Left ventricle myocardium inferior (tissue), 1 donor: ENCODE measurements around the gene ATP11C. TPM values are rescaled to one million over a fixed set of nuclear protein-coding genes. Genes with fewer than 3 reads are reported as not detected.
"Not testable (repeated sequence)": the region's sequence is repeated elsewhere in the genome, so short reads cannot be mapped to it uniquely, and the experiment has no call there.

Source experiments
- DNase-seq: peaks from one replicate; pipeline ENCODE4 v3.0.0-alpha.2; 2020
- H3K27ac ChIP-seq: fragments of 200-600 bp; replicated peaks from 2 replicates; pipeline ENCODE4 v1.8.0; 2021
- H3K27me3 ChIP-seq: fragments of 200-600 bp; 2 replicates; pipeline ENCODE4 v1.8.0; 2021; ENCODE audit warnings: low read depth
- H3K36me3 ChIP-seq: fragments of 200-600 bp; 2 replicates; pipeline ENCODE4 v1.8.0; 2021
- H3K4me1 ChIP-seq: fragments of 200-600 bp; 2 replicates; pipeline ENCODE4 v1.8.0; 2021
- H3K4me3 ChIP-seq: fragments of 200-600 bp; 2 replicates; pipeline ENCODE4 v1.8.0; 2021; ENCODE audit warnings: mild to moderate bottlenecking, moderate library complexity
- H3K9me3 ChIP-seq: fragments of 200-600 bp; replicated peaks from 2 replicates; pipeline ENCODE4 v1.8.0; 2021
- intact Hi-C: fragments of 100-400 bp; cut with micrococcal nuclease; formaldehyde crosslinking; loops from one replicate; pipeline ENCODE4 v1.11.0; 2022
- total RNA-seq: library from RNA; stranded (reverse); fragmentation: NEBNext Ultra II Directional; extraction: Animal tissue kit (Norgen Biotek cat#: 25700); gene quantifications from one replicate; pipeline ENCODE4 v1.2.1, GENCODE V29; 2021
- TF ChIP-seq, protein P1 (sequence below): fragments of 200-600 bp; IDR thresholded peaks from 2 replicates; pipeline ENCODE4 v1.8.0; 2021; ENCODE audit warnings: antibody characterized with exemption, mild to moderate bottlenecking, borderline replicate concordance
- donor health status: DM: no; HTN: yes; CAD: no; lungs with severe emphysema.

The ATP11C gene
- total RNA-seq, 1 donor from 2014 or later, result 3.7 TPM

DNA sequence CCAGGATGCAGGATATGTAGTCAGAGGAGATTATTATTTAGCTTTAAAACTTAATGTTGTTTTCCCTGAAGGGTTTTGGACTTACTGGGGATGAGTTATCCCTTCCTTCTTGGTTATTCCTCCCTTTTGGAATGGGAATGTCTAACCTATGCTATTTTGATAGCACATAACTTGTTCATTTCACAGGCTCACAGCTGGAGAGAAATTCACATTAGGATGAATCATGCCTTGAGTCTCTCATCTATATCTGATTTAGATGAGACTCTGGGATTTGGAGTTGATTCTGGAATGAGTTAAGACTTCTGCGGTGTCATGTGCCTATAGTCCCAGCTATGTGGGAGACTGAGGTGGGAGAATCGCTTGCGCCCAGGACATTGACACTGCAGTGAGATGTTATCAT lies 81.1 kb downstream of the ATP11C start:
- TF ChIP-seq, protein P1, sequence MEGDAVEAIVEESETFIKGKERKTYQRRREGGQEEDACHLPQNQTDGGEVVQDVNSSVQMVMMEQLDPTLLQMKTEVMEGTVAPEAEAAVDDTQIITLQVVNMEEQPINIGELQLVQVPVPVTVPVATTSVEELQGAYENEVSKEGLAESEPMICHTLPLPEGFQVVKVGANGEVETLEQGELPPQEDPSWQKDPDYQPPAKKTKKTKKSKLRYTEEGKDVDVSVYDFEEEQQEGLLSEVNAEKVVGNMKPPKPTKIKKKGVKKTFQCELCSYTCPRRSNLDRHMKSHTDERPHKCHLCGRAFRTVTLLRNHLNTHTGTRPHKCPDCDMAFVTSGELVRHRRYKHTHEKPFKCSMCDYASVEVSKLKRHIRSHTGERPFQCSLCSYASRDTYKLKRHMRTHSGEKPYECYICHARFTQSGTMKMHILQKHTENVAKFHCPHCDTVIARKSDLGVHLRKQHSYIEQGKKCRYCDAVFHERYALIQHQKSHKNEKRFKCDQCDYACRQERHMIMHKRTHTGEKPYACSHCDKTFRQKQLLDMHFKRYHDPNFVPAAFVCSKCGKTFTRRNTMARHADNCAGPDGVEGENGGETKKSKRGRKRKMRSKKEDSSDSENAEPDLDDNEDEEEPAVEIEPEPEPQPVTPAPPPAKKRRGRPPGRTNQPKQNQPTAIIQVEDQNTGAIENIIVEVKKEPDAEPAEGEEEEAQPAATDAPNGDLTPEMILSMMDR, result no peak
- Histone ChIP-seq H3K4me1 (no peaks in the 10 kb centered on the region), H3K4me3 (no peak overlapping the region), H3K27ac (no peak overlapping the region), H3K36me3 (no peaks in the 10 kb centered on the region), H3K27me3 (no peaks in the 10 kb centered on the region), H3K9me3 (no peaks in the 10 kb centered on the region)
- no peak for DNase-seq
- intact Hi-C loops, result no loop called here

DNA sequence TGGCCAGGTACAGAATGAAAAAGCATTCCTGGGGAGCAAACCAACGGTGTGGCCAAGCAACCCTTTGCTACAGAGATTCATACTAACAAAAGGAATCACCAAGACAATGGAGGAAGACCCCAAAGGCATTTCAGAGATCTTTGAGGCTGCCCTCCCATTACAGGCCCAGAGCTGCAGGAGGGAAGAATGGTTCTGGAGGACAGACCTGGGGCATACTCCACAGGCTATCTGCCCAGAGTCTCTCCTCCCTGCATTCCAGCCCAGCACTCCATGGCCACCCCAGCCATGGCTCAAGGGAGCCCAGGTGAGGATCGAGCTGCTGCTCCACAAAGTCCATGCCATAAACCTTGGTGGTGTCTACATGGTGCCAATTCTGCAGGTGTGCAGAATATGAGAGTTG lies 81.9 kb downstream of the ATP11C start:
- Histone ChIP-seq H3K36me3 (no peaks in the 10 kb centered on the region), H3K9me3 (no peaks in the 10 kb centered on the region), H3K27me3 (no peaks in the 10 kb centered on the region), H3K27ac (no peak overlapping the region), H3K4me3 (no peak overlapping the region), H3K4me1 (no peaks in the 10 kb centered on the region)
- intact Hi-C loops, result no loop called here
- TF ChIP-seq, protein P1, result no peak
- no peak for DNase-seq

DNA sequence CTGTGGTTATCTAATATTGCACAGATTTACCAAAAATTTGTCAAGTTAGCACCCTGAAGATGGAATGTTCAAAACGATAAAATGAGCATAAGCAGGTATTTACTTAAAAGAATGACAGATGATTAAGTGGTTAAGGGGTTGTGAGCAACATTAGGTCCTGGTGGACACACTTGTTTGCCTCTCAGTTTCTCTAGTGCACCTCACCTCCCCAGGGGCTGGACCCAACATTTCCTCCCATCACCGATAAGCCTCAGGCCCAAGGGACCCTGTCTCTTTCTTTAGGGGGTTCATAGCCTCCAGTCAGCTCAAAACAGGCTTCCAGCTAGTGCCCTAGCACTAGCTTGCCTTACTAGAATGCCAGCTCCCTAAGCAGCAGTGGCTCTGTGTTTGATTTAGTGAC lies 88.0 kb downstream of the ATP11C start:
- no peaks in the 10 kb centered on the region for H3K9me3 ChIP-seq

DNA sequence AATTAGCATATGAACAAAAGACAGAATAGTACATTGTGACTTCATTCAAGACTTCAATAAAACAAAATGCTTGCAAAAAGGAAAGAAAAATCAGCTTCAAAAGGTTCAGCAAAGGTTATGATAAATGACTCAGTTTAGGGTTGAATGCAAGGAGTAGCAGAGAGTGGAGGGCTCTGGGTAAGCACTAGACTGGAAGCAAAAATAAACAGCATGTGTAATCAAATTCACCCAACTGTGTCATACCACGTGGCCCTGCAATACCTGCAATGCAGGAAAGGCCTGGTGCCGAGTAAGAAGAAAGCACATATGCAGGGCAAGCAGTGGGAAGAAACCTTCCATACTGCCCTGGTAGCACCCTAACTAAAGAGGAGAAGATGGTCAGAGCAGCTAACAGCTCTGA lies 88.7 kb downstream of the ATP11C start:
- Histone ChIP-seq H3K4me3 (no peak overlapping the region), H3K36me3 (no peaks in the 10 kb centered on the region), H3K27ac (no peak overlapping the region), H3K9me3 (no peaks in the 10 kb centered on the region), H3K4me1 (peaks cover 9% of the 10 kb centered on the region), H3K27me3 (no peaks in the 10 kb centered on the region)
- TF ChIP-seq, protein P1, result no peak
- intact Hi-C loops, result no loop called here
- no peak for DNase-seq

More for the DNA sequence above, 88.0 kb downstream of the ATP11C start:
- TF ChIP-seq, protein P1, result no peak
- no peaks in the 10 kb centered on the region for H3K27me3 ChIP-seq
- H3K27ac ChIP-seq, result no peak overlapping the region
- H3K4me3 ChIP-seq, result no peak overlapping the region
- no peaks in the 10 kb centered on the region for H3K36me3 ChIP-seq
- peaks cover 9% of the 10 kb centered on the region for H3K4me1 ChIP-seq
- intact Hi-C loops, result no loop called here
- no peak for DNase-seq

DNA sequence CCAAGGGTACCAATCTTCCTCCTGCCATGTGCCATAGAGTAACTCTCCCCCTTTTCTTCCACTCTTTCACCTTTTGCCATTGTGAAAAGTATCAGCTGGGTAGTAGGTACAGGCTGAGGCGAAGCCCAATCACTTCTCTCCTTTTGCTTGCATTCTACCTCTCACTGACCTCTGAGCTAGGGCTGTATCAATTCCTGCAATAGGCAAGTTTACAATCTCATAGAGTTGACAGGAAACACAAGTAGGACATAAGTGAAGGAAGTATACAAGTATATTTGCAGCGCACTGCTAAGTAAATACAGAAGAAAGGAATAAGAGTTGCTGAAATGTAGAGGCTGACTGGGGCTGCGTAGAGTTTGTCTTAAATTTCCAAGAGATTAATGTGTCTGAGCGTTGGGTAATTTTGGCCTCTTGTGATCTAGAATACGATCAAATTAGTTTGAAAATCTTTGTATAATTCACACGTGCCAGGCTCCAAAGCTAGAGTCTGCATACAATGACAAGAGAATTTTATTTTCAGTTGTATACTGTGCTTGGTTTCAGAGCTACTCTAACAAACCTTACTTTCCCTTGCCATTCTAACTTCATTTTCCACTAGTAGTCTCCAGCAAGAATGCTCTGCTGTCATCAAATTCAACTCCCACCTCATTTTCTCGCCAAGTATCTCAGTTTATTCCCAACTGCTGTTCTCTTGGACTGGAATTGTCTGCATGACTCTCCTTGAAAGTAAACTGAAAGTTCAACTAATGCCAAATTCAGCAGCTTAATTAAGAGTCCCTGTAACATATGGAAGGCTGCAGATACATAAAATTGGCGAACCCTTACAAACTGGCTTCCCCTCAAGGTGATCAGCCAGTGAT lies 90.3 kb downstream of the ATP11C start:
- H3K4me3 ChIP-seq, result no peak overlapping the region
- H3K36me3 ChIP-seq, result no peaks in the 10 kb centered on the region
- no peak overlapping the region for H3K27ac ChIP-seq
- H3K9me3 ChIP-seq, result peaks cover 8% of the 10 kb centered on the region
- peaks cover 9% of the 10 kb centered on the region for H3K4me1 ChIP-seq
- DNase-seq, result no peak
- no peaks in the 10 kb centered on the region for H3K27me3 ChIP-seq
- intact Hi-C loops, result no loop called here
- TF ChIP-seq, protein P1, result no peak

DNA sequence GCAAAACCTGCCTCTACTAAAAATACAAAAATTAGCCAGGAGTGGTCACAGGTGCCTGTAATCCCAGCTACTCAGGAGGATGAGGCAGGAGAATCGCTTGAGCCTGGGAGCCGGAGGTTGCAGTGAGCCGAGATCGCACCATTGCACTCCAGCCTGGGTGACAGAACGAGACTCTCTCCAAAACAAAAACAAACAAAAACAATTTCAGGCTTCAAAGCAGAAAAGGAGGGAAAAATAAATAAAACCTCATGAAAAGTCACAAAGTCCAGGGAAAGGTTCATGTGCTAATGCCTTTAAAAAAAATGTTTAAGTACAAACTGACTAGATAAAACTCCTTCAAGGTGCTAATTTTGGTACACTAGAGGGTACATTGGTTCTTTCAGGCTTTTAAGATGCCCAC lies 96.5 kb downstream of the ATP11C start:
- H3K27me3 ChIP-seq, H3K9me3 ChIP-seq, DNase-seq, H3K36me3 ChIP-seq, H3K27ac ChIP-seq, H3K4me3 ChIP-seq, intact Hi-C loops: not testable (repeated sequence)
- H3K4me1 ChIP-seq, result peaks cover 11% of the 10 kb centered on the region
